Heart left ventricle (tissue), 16 donors: ENCODE results near the gene RET. TPM values are rescaled to one million over a fixed set of nuclear protein-coding genes. Genes with fewer than 3 reads are reported as not detected.

Source experiments
- ATAC-seq, 4 donors: fragments of 200-7000 bp; cut with Tn5 transposase; one replicate each; pipeline ENCODE4 v1.9.1; 2020 to 2022; ENCODE audit warnings: moderate library complexity in 4 of 4, mild to moderate bottlenecking in 3 of 4, moderate number of reproducible peaks in 1 of 4
- DNase-seq, 5 donors: peaks; one replicate each; pipeline ENCODE4 v3.0.0-alpha.2; 2020
- H3K27ac ChIP-seq, 12 donors: fragments of 200-600 bp; sonication (generic) in 4 of 12; one replicate each; pipeline versions ENCODE4 v1.5.0 to v1.8.0; 2016 to 2022; ENCODE audit warnings: mild to moderate bottlenecking in 2 of 12
- H3K27me3 ChIP-seq, 9 donors: fragments of 200-600 bp; sonication (generic) in 2 of 9; one replicate each; pipeline versions ENCODE4 v1.5.1 to v1.8.0; 2016 to 2022; ENCODE audit warnings: mild to moderate bottlenecking in 3 of 9
- H3K36me3 ChIP-seq, 9 donors: fragments of 200-600 bp; sonication (generic) in 2 of 9; one replicate each; pipeline versions ENCODE4 v1.5.0 to v1.8.0; 2018 to 2022; ENCODE audit warnings: mild to moderate bottlenecking in 2 of 9
- H3K4me1 ChIP-seq, 12 donors: fragments of 200-600 bp; sonication (generic) in 4 of 12; one replicate each; pipeline versions ENCODE4 v1.5.0 to v1.8.0; 2016 to 2022; ENCODE audit warnings: mild to moderate bottlenecking in 3 of 12
- H3K4me3 ChIP-seq, 12 donors: fragments of 200-600 bp; sonication (generic) in 4 of 12; one replicate each; pipeline versions ENCODE4 v1.5.0 to v1.8.0; 2017 to 2022; ENCODE audit warnings: mild to moderate bottlenecking in 9 of 12, moderate library complexity in 4 of 12
- H3K9me3 ChIP-seq, 12 donors: fragments of 200-600 bp; sonication (generic) in 4 of 12; one replicate each; pipeline versions ENCODE4 v1.5.0 to v1.8.0; 2016 to 2022; ENCODE audit warnings: mild to moderate bottlenecking in 1 of 12
- POLR2A ChIP-seq, 2 donors: fragments of 450-650 bp; IDR thresholded peaks; one replicate each; pipeline ENCODE4 v1.6.1; 2017; ENCODE audit warnings: antibody characterized with exemption in 2 of 2, mild to moderate bottlenecking in 2 of 2, moderate library complexity in 2 of 2
- WGBS, 4 donors: extraction: QIAGEN DNeasy Blood & Tissue Kit in 2 of 4; methylation state at CpG; one replicate each; pipeline versions ENCODE4 v1.1.5 to v1.1.7; 2013 to 2018; 5-methylcytosine and 5-hydroxymethylcytosine counted together
- intact Hi-C, 10 donors: fragments of 100-400 bp; cut with DNase I; formaldehyde crosslinking; loops; one replicate each; pipeline versions ENCODE4 v1.11.1 to v1.14.2; 2022
- polyA plus RNA-seq, 2 donors: library from polyadenylated mRNA; stranded (reverse); fragments of 200-250 nt; gene quantifications; one replicate each; pipeline ENCODE4 v1.2.3, GENCODE V29; 2013
- total RNA-seq, 9 donors: library from RNA; depleted of rRNA in 2 of 9; stranded (reverse); fragments of >200 nt in 2 of 9; fragmentation: NEBNext Ultra II Directional in 3 of 9; extraction: Animal tissue kit (Norgen Biotek cat#: 25700) in 3 of 9; gene quantifications; one replicate each; pipeline versions ENCODE4 v1.1.0 to v1.2.4, GENCODE V29; 2016 to 2023
- TF ChIP-seq, protein P1 (sequence below), 12 donors: fragments of 200-600 bp; sonication (generic) in 4 of 12; IDR thresholded peaks; one replicate each; pipeline versions ENCODE4 v1.5.0 to v1.8.0; 2018 to 2022; ENCODE audit warnings: antibody characterized with exemption in 12 of 12, mild to moderate bottlenecking in 5 of 12
- donor health status: ischemic (EF 13 %, LVEDD 7.1; RV severe dilation, severe dysfunction).
- donor health status: healthy with polysubstance abuse.
- donor health status: DM: no; HTN: yes; CAD: no.
- donor health status: DM: no; HTN: no; CAD: no.
- donor health status: ischemic (EF 25% LVEDD 6.9; RV normal size, moderate dysfunction).
- donor health status: ischemic (EF 25% LVEDD 5.7; RV mildly dilated, moderate dysfunction).
- donor health status: healthy.
- donor health status: DM: yes; HTN: yes; CAD: no.
- donor health status: ischemic (EF 35%, LVEDD 5.7; RV mildly dilated, moderate dysfunction).
- donor health status: nonischemic (EF 11% LVEDD 7.7; RV severe dilation, severe dysfunction).
- donor health status: DM: yes; HTN: yes; CAD: no.
- donor health status: PGD.
- donor health status: ischemic (EF 29% LVEDD 5.4; RV normal size, mild dysfunction).
- donor health status: nonischemic (EF 23%, LVEDD 6.1; RV moderate dilation, normal function).

RET gene
- total and polyA plus RNA-seq, 11 donors = 0.12 to 3.3 (median 0.66) TPM

GRCh38 chr10:43151371-43151770 lies 74.5 kb downstream of the RET start:
- DNase-seq (no peak), ATAC-seq (peak in 3 of 4 donors; percentile 11 to 53 (median 45))
- Histone ChIP-seq H3K27me3 (no peaks in the 10 kb centered on the region), H3K4me1 (peaks cover 0 to 54% (median 2%) of the 10 kb centered on the region in 12 donors), H3K36me3 (no peaks in the 10 kb centered on the region), H3K4me3 (no peak overlapping the region), H3K9me3 (peaks cover 0 to 21% (median 3%) of the 10 kb centered on the region in 12 donors), H3K27ac (peak overlapping the region in 1 of 12 donors; percentile 21)
- TF ChIP-seq, protein P1, sequence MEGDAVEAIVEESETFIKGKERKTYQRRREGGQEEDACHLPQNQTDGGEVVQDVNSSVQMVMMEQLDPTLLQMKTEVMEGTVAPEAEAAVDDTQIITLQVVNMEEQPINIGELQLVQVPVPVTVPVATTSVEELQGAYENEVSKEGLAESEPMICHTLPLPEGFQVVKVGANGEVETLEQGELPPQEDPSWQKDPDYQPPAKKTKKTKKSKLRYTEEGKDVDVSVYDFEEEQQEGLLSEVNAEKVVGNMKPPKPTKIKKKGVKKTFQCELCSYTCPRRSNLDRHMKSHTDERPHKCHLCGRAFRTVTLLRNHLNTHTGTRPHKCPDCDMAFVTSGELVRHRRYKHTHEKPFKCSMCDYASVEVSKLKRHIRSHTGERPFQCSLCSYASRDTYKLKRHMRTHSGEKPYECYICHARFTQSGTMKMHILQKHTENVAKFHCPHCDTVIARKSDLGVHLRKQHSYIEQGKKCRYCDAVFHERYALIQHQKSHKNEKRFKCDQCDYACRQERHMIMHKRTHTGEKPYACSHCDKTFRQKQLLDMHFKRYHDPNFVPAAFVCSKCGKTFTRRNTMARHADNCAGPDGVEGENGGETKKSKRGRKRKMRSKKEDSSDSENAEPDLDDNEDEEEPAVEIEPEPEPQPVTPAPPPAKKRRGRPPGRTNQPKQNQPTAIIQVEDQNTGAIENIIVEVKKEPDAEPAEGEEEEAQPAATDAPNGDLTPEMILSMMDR (IDR thresholded peaks at IDR 0.05) = no peak
- TF ChIP-seq POLR2A (IDR thresholded peaks at IDR 0.05) = no peak
- intact Hi-C loops = no loop called here
- 56 to 74% (median 65%) methylated on average over 2 of the region's 2 CpGs for WGBS, 4 donors

DNA sequence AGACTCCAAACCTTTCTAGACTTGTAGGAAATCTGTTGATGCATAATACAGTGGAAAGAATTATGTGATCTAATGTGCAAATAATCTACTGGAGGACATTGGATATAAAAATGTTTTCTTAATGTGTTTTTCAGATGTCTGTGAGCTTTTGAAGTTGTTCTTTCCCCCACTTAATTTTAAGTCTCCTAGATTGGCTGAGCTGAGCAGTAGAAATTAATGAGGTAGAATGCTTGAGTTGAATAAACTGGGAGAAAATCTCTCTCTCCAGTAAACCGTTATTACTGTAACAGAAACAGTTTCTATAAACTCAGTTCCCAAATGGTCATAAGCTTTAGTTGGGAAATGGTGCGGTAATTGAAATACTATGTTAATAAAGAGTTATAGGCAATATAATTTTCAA lies 77.0 kb downstream of the RET start:
- Histone ChIP-seq H3K36me3 (no peaks in the 10 kb centered on the region), H3K27ac (no peak overlapping the region), H3K9me3 (peaks cover 0 to 8% (median under 1%) of the 10 kb centered on the region in 12 donors), H3K4me3 (no peak overlapping the region), H3K4me1 (peaks cover 0 to 67% (median 2%) of the 10 kb centered on the region in 12 donors), H3K27me3 (no peaks in the 10 kb centered on the region)
- 80 to 82% (median 81%) methylated on average over 2 of the region's 2 CpGs for WGBS, 4 donors
- DNase-seq (no peak), ATAC-seq (no peak)
- intact Hi-C loops = no loop called here
- TF ChIP-seq, protein P1 (IDR thresholded peaks at IDR 0.05) = no peak
- TF ChIP-seq POLR2A (IDR thresholded peaks at IDR 0.05) = no peak

GRCh38 chr10:43155221-43155620 lies 78.4 kb downstream of the RET start:
- WGBS, 4 donors = 95 to 100% (median 99%) methylated on average over 2 of the region's 2 CpGs

GRCh38 chr10:43155741-43156140 lies 78.9 kb downstream of the RET start:
- DNase-seq (no peak), ATAC-seq (no peak)
- Histone ChIP-seq H3K9me3 (no peaks in the 10 kb centered on the region), H3K4me3 (no peak overlapping the region), H3K27me3 (no peaks in the 10 kb centered on the region), H3K27ac (no peak overlapping the region), H3K4me1 (peaks cover 0 to 70% (median 2%) of the 10 kb centered on the region in 12 donors), H3K36me3 (peaks cover 0 to 6% (median 1%) of the 10 kb centered on the region in 9 donors)
- WGBS, 4 donors = 93 to 96% (median 95%) methylated on average over 1 of the region's 1 CpG
- intact Hi-C loops = no loop called here
- TF ChIP-seq, protein P1 (IDR thresholded peaks at IDR 0.05) = no peak
- TF ChIP-seq POLR2A (IDR thresholded peaks at IDR 0.05) = no peak

More at GRCh38 chr10:43155221-43155620, 78.4 kb downstream of the RET start:
- intact Hi-C loops = no loop called here
- ATAC-seq = no peak
- Histone ChIP-seq H3K27me3 (no peaks in the 10 kb centered on the region), H3K4me3 (no peak overlapping the region), H3K9me3 (no peaks in the 10 kb centered on the region), H3K4me1 (peaks cover 0 to 70% (median 2%) of the 10 kb centered on the region in 12 donors), H3K36me3 (peaks cover 0 to under 1% (median 0%) of the 10 kb centered on the region in 9 donors), H3K27ac (no peak overlapping the region)
- TF ChIP-seq POLR2A (IDR thresholded peaks at IDR 0.05) = no peak
- TF ChIP-seq, protein P1 (IDR thresholded peaks at IDR 0.05) = no peak
- no peak for DNase-seq
